Kidney (tissue), 14 donors: ENCODE measurements around the gene RPL10A. TPM values are rescaled to one million over a fixed set of nuclear protein-coding genes. Genes with fewer than 3 reads are reported as not detected.

Experiments used
- DNase-seq, 5 donors: peaks; one replicate each; pipeline ENCODE4 v3.0.0-alpha.2; 2013 to 2020
- FAIRE-seq: peaks from 2 replicates; lab custom pipeline; 2012; peaks lifted over from hg19 to GRCh38; lab: Jason Lieb, UNC
- H3K27ac ChIP-seq, 2 donors: one replicate each; pipeline ENCODE4 v1.7.0; 2013; ENCODE audit warnings: low read depth in 2 of 2, low read length in 2 of 2, inconsistent platforms in 1 of 2
- H3K27me3 ChIP-seq: one replicate; pipeline ENCODE4 v1.7.1; 2013; ENCODE audit warnings: low read length, inconsistent platforms; ENCODE audit not compliant: control insufficient read depth, insufficient read depth
- H3K36me3 ChIP-seq, 3 donors: one replicate each; pipeline versions ENCODE4 v1.7.0 to v1.7.1; 2013; ENCODE audit warnings: low read length in 3 of 3, control low read depth in 1 of 3, inconsistent platforms in 1 of 3; ENCODE audit not compliant: insufficient read depth in 3 of 3, control insufficient read depth in 2 of 3
- H3K4me1 ChIP-seq, 3 donors: one replicate each; pipeline versions ENCODE4 v1.7.0 to v1.7.1; 2013; ENCODE audit warnings: low read length in 3 of 3, inconsistent platforms in 1 of 3, low read depth in 1 of 3; ENCODE audit not compliant: control insufficient read depth in 2 of 3, insufficient read depth in 2 of 3
- H3K4me3 ChIP-seq, 3 donors: one replicate each; pipeline versions ENCODE4 v1.7.0 to v1.8.1; 2013; ENCODE audit warnings: low read length in 3 of 3, control low read depth in 1 of 3, inconsistent platforms in 1 of 3
- H3K9ac ChIP-seq, 3 donors: one replicate each; pipeline versions ENCODE4 v1.7.0 to v1.7.1; 2013; ENCODE audit warnings: low read length in 3 of 3, control low read depth in 1 of 3, inconsistent platforms in 1 of 3
- H3K9me3 ChIP-seq, 3 donors: one replicate each; pipeline versions ENCODE4 v1.7.0 to v1.7.1; 2013; ENCODE audit warnings: low read length in 3 of 3, control low read depth in 1 of 3, inconsistent platforms in 1 of 3; ENCODE audit not compliant: control insufficient read depth in 2 of 3, insufficient read depth in 1 of 3
- CTCF ChIP-seq: IDR thresholded peaks from 3 replicates; pipeline ENCODE4 v1.5.1; 2012; ENCODE audit warnings: mild to moderate bottlenecking, moderate library complexity, borderline replicate concordance; ENCODE audit not compliant: insufficient read depth; ENCODE audit errors: extremely low read depth
- intact Hi-C: fragments of 100-400 bp; cut with DNase I; formaldehyde crosslinking; loops from one replicate; pipeline ENCODE4 v1.11.1; 2022
- polyA plus RNA-seq: library from polyadenylated mRNA; stranded (reverse); fragments of 350-450 nt; fragmentation: Illumina TruSeq; extraction: RNeasy Lipid Tissue Mini Kit (QIAGEN cat#74804); gene quantifications from one replicate; pipeline ENCODE4 v1.2.3, GENCODE V29; 2014; ENCODE audit warnings: low read depth, low replicate concordance; ENCODE audit not compliant: insufficient read depth
- total RNA-seq: library from RNA; stranded (reverse); fragmentation: NEBNext Ultra II Directional; extraction: Animal tissue kit (Norgen Biotek cat#: 25700); gene quantifications from one replicate; pipeline ENCODE4 v1.2.1, GENCODE V29; 2021
- donor health status: control.
- donor health status: control.
- donor health status: control.
- donor health status: control.
- donor health status: control.
- donor health status: DM: yes; HTN: yes; CAD: no.
- donor health status: Normal renal cell carcinoma (clear cell type).

Gene RPL10A
- total and polyA plus RNA-seq, 2 donors from 2014 or later: 1,159 to 1,291 TPM

GRCh38 chr6:35469751-35470662, 1.8 kb downstream of the RPL10A start:
- no peak for FAIRE-seq
- H3K9me3 ChIP-seq: no peaks in the 10 kb centered on the region

DNA sequence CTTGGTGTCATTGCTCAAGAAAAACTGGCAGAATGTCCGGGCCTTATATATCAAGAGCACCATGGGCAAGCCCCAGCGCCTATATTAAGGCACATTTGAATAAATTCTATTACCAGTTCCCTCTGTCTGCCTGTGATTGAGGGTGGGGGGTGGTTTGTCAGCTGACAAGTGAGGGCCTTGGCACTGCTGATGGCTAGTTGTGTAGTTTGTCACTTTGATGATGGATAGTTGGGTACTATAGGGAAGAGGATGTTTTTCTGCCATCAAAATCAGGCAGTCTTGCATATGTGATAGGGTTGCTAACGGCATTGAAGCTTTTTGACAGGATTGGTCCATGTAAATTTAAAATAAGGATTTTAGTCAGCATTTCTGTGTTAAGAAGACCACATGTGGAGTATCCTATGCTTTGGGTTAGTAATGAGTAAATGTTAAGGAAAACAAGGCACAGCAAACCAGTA, 2.5 kb downstream of the RPL10A start:
- intact Hi-C loops: no loop called here
- Histone ChIP-seq H3K9ac (peak overlapping the region in 1 of 3 donors; percentile 16), H3K9me3 (no peaks in the 10 kb centered on the region), H3K27ac (peak overlapping the region in 1 of 2 donors; percentile 32), H3K36me3 (peaks cover 0 to 18% (median 7%) of the 10 kb centered on the region in 3 donors), H3K4me1 (peaks cover 3 to 14% (median 12%) of the 10 kb centered on the region in 3 donors), H3K27me3 (no peaks in the 10 kb centered on the region), H3K4me3 (peak overlapping the region in 1 of 3 donors; percentile 92)
- FAIRE-seq: no peak
- TF ChIP-seq CTCF: no peak
- DNase-seq: no peak

More at GRCh38 chr6:35469751-35470662, 1.8 kb downstream of the RPL10A start:
- Histone ChIP-seq H3K4me3 (peak overlapping the region; percentile 41 to 92 (median 75)), H3K36me3 (peaks cover 0 to 18% (median 7%) of the 10 kb centered on the region in 3 donors), H3K27ac (peak overlapping the region; percentile 16 to 32), H3K27me3 (no peaks in the 10 kb centered on the region), H3K4me1 (peaks cover 3 to 14% (median 12%) of the 10 kb centered on the region in 3 donors), H3K9ac (peak overlapping the region; percentile 14 to 97 (median 48))
- DNase-seq: peak in 1 of 5 donors; percentile 33
- TF ChIP-seq CTCF: no peak
- intact Hi-C loops: no loop called here

DNA sequence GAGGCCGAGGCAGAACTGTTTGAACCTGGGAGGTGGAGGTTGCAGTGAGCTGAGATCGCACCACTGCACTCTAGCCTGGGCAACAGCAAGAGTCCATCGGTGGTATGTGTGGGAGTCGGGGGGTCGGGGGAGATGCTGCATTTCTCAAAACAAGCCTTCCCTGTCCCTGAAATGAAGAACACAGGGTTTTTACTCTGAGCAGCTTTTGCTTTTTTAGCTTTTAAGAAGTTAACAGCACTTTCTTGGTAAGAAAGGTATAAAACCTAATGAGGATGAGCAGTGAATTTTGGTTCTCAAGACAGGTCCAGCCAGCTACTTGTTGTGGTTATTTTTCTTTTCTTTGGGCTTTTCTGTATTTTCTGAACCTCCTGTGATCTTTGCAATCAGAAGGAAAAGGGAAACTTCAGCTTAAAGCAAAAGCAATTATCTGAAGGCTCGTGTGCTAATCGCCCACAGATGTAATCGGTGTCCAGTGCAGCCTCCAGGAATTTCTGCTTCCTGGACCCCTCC, 3.7 kb downstream of the RPL10A start:
- intact Hi-C loops: no loop called here
- TF ChIP-seq CTCF: no peak
- DNase-seq: no peak
- Histone ChIP-seq H3K9ac (no peak overlapping the region), H3K27ac (peak overlapping the region in 1 of 2 donors; percentile 29), H3K4me3 (no peak overlapping the region), H3K27me3 (no peaks in the 10 kb centered on the region), H3K4me1 (peaks cover 3 to 14% (median 12%) of the 10 kb centered on the region in 3 donors), H3K9me3 (no peaks in the 10 kb centered on the region), H3K36me3 (peaks cover 0 to 18% (median 7%) of the 10 kb centered on the region in 3 donors)
- no peak for FAIRE-seq
